LNCAP (cell line): ENCODE measurements around the gene CASKIN1.

Experiments used
- TF ChIP-seq, protein P1 (sequence below): fragments of 450-650 bp; IDR thresholded peaks from 2 replicates; pipeline ENCODE4 v1.5.1; 2017; ENCODE audit warnings: mild to moderate bottlenecking

Gene CASKIN1

DNA sequence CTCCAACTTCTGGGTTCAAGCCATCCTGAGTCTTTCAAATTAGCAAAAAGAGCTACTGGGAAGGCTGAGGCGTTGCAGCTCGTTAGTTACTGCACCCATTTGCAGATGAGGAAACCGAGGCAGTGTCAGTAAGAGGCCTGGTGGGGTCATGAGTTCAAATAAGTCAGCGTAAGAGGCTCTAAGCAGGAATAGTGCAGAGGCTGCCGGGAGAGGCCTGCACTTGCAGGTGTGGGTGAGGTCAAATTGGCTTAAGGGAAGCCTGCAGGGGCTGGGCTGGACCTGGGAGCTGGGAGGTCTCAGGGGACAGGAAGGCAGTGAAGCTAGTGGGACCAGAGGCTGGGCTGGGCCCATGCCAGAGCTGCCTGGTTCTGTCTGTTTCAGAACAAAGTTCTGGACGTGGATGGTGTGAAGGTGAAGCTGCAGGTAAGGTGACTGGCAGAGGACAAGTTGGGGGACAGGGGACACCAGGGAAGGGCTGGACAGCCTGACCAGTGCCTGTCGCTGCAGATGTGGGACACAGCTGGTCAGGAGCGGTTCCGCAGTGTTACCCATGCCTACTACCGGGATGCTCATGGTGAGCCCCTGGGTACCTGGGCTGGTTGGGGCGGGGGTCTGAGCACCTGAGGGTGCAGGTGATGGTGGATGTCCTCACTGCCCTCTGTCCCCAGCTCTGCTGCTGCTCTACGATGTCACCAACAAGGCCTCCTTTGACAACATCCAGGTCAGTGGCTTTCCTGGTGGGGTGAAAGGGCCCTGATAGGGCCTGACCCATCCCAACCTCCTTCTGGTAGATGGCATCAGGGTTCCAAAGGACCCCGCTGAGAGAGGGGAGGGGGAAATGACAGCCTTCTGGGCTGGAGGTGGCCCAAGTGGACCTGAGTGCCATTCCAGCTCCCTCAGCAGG lies 45.0 kb downstream of the CASKIN1 start:
- TF ChIP-seq, protein P1, sequence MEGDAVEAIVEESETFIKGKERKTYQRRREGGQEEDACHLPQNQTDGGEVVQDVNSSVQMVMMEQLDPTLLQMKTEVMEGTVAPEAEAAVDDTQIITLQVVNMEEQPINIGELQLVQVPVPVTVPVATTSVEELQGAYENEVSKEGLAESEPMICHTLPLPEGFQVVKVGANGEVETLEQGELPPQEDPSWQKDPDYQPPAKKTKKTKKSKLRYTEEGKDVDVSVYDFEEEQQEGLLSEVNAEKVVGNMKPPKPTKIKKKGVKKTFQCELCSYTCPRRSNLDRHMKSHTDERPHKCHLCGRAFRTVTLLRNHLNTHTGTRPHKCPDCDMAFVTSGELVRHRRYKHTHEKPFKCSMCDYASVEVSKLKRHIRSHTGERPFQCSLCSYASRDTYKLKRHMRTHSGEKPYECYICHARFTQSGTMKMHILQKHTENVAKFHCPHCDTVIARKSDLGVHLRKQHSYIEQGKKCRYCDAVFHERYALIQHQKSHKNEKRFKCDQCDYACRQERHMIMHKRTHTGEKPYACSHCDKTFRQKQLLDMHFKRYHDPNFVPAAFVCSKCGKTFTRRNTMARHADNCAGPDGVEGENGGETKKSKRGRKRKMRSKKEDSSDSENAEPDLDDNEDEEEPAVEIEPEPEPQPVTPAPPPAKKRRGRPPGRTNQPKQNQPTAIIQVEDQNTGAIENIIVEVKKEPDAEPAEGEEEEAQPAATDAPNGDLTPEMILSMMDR: no peak

DNA sequence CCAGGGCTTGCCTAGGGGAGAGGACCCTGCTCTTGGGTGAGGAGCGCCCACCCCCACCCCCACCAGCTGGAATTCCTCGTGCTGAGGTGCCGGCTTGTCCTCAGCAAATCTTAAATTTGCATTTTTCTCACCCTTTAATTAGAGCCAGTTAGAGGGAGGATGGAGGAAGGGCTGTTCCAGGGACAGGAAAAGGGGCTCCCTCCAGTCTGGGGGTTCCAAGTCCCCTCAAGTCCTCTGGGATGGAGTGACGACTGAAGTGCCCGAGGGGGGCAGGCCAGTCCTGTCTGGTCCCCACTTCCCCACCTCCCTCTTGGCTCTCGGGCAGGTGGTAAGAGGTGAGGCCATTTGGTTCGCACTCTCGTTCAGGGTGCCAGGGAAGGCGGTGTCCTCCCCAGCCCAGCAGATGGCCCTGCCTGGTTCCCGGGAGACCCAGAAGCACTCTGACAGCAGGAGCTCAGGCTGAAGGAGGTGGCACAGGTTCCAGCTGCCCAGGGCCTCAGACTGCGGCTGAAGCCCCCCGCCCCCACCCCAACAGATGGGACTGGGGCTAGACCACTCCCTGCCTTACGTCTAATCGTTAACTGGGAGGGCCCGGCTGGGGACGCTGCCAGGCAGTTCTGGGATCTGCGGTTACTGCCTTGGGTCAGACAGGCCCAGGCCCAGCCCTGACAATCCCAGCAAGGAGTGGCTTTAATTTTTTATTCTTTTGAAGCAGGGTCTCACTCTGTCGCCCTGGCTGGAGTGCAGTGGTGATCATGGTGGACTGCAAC lies 45.8 kb downstream of the CASKIN1 start:
- TF ChIP-seq, protein P1: no peak

DNA sequence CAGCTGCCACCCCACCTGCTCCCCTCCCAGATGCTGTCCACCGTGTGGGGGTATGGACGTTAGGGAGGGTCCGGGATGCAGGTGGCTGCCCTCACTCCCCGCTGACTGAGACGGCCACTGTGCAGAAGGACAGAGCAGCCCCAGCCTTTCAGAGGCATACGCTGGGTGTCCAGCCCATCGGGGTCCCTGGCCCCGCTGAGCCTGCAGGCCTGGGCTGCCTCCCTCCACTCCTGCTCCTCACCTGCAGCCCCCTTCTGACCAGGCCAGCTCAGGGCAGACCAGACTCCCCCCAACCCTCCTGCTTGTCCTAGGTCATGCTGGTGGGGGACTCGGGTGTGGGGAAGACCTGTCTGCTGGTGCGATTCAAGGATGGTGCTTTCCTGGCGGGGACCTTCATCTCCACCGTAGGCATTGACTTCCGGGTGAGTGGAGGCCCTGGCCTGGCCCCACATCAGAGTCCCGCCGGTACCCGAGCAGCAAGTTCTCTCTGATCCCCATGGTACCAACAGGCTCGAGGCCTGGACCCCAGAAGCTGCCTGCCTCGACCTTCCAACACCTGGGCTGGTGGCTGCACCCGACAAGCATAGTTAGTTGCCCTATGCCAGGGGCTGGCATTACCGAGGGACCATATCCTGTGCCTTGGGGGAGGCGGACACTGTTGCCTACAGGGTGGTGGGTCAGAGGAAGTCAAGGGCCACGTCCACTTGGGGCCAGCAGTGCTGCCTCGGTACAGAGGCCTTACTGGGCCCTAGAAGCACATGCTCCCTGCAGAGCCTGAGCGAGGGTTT lies 46.6 kb downstream of the CASKIN1 start:
- TF ChIP-seq, protein P1: no peak

DNA sequence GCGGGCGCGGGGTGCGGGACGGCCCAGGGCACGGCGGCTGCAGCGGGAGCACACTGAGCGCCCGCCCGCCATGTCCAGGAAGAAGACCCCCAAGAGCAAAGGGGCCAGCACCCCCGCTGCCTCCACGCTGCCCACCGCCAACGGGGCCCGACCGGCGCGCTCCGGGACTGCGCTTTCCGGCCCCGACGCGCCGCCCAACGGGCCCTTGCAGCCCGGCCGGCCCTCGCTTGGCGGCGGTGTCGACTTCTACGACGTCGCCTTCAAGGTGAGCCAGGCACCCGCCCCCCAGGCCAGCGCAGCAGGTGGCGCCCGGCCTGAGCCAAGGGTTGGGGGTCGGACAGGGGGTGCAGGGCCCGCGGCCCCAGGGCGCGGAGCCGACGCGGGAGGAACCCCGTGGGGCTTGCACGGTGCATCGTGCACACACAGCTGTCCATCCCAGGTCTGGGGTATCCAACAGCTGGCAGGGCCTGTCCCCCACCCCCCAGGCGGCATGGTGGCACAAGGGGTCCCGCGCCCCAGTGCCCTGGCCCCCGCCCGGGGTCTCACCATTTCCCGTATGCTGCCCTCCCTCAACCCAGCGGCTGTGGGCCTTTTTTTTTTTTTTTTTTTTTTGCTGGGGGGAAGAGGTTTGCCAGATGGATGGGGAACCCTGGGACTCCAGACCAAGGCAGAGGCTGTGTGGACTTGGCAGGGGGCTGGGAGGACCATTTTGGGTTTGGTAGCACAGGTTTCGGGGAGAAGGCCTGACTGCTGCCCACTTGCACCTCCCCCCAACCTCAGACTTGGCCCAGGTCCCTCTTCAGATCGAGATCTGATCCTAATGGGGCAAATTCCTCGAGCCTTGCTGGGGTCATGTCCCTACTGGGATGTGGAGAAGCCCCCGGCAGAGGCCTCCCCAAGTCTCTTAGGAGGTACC lies 47.4 kb downstream of the CASKIN1 start:
- TF ChIP-seq, protein P1: peak; percentile 19; the same call in 1 of the 2 replicates

DNA sequence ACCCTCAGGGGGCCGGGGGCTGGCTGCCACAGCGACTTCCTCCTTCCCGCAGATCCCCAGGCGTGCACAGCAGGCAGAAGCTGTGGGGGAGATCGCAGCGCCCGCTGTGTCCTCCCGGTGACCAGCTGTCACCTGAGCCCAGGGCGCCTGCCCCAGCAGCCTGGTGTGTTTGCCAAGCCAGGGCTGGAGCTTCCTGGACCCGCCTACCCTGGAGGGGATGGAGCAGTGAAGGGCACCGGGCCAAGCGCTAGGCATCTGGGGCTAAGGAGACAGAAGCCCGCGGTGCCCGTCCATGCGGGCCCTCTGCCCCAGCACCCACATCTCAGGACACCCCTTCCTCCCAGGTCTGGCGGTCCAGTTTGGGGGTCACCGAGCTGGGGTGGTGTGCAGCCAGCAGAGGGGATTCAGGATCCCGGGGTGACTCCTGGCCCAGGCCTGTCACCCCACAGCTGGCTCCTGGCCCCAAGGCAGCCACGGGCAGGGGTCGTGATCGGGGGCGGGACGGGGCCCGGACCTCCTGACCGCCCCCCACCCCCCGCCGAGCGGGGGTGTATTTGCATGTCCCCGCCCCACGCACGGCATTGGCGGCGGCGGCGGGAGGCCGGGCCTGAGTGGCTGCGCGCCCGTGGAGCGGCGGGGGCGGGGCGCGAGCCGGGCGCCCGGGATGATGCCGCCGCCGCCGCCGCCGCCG lies 48.3 kb downstream of the CASKIN1 start, which contains the start of gene RAB26:
Gene RAB26 (plus strand): TSS at position 645 of the 691 bp plus-strand sequence. CDS start 159 bp downstream, outside the sequence.
- TF ChIP-seq, protein P1: no peak

DNA sequence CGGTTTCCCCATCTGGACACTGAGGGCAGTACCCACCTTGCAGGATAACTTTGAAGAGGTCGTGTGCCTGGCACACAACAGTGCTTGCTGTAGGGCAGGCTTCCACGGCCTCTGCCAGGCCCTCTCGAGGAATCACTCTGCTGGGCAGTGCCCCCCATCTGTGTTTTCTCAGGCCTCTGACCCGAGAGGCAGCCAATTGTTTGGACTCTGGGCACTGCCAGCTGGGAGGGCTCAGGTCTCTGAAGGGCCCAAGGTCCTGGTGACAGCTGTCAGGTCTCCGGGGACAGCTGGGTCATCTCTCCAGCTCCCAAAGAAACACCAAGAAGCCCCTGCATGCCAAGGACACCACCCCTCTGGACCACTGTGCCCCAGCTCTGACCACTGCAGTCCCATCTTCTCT lies 49.0 kb downstream of the CASKIN1 start:
- TF ChIP-seq, protein P1: no peak
